GM12801 (cell line): Measurements from ENCODE around the gene N4BP2L2.

Experiments used
- CTCF ChIP-seq: IDR thresholded peaks from one replicate; pipeline ENCODE4 v1.5.1; 2011; ENCODE audit warnings: control low read depth; ENCODE audit not compliant: insufficient read length; ENCODE audit errors: extremely low read depth

Gene N4BP2L2

GRCh38 chr13:32455594-32455903, 83.0 kb downstream of the N4BP2L2 start:
- no peak for TF ChIP-seq CTCF

- no peak for TF ChIP-seq CTCF
These were observed 83.6 kb downstream of the N4BP2L2 start for GRCh38 chr13:32454886-32455593.

- TF ChIP-seq CTCF, result no peak
These were observed 84.6 kb downstream of the N4BP2L2 start for GRCh38 chr13:32453981-32454380.

DNA sequence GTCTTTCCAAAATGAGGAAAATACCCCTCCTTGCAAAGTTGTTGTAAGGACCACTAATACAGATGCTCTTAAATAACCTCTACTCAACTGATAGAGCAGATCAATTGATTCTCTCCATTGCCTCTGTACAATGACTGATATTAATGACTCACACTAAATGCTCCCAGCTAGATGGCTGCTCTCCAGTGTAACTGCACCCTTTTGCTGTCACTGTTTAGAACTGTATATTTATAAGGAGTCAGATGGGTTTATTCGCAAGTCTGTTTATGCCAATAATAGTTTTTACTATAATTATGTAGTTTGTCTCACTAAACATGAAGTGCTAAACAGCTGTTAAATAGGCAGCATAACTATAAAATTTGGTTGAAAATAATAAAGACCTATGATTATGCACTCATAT, 89.6 kb downstream of the N4BP2L2 start:
- no peak for TF ChIP-seq CTCF

- TF ChIP-seq CTCF, result no peak
These were observed 90.5 kb downstream of the N4BP2L2 start for GRCh38 chr13:32447894-32448623.

- no peak for TF ChIP-seq CTCF
These were observed 91.7 kb downstream of the N4BP2L2 start for GRCh38 chr13:32446773-32447465.

DNA sequence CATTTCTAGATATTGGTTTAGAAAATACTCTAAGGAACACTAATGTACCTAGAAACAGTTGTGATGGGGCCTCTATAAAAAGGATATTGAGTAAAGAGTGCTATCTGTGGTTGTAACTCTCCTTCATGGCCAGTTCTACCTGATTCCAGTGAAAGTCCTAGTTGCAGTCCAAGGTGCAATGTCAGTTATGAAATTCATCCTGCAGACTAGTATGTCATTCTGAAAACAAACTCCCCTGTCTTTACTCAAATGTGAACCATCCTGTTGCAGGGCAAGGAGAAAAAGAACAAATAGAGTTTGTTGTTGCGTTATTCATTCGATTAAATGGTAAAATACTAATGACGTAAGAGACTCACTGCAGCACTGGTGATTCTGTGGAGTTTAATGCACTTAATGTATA, 92.4 kb downstream of the N4BP2L2 start:
- no peak for TF ChIP-seq CTCF
